Amniotic stem cell (primary cell): ENCODE measurements around the gene GBP4.
"Not testable (repeated sequence)": the region's sequence is repeated elsewhere in the genome, so short reads cannot be mapped to it uniquely, and the experiment has no call there.

Source experiments
- DNase-seq: peaks from one replicate; lab custom pipeline; 2025; lab: John Stamatoyannopoulos, UW

GBP4 gene, protein sequence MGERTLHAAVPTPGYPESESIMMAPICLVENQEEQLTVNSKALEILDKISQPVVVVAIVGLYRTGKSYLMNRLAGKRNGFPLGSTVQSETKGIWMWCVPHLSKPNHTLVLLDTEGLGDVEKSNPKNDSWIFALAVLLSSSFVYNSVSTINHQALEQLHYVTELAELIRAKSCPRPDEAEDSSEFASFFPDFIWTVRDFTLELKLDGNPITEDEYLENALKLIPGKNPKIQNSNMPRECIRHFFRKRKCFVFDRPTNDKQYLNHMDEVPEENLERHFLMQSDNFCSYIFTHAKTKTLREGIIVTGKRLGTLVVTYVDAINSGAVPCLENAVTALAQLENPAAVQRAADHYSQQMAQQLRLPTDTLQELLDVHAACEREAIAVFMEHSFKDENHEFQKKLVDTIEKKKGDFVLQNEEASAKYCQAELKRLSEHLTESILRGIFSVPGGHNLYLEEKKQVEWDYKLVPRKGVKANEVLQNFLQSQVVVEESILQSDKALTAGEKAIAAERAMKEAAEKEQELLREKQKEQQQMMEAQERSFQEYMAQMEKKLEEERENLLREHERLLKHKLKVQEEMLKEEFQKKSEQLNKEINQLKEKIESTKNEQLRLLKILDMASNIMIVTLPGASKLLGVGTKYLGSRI

DNA sequence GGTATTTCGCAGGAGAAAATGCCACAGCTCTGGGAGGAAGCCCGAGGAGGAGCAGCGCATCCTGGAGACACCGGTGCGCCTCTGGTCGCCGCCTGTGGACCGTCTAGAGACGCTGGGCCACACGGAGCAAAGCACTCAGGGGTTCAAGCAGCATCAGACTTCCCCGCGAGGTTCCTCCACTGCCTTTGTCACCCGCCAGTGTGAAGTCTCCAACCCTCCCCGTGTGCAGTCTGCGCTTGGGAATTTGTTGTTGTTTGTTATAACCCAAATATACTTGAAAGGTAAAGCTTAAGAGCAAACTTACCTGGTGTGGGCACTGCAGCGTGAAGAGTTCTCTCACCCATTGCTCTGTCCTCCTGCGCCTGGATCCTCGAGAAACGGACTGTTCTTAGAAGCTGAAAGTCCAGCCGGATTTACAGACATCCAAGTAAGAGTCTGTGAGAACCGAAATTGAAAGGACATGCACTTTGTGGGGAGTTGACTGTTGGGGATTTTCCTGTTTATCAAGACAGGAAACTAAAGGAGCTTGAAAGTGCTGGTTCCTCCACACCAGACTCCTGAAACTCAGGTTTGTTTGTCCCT is at the start of gene GBP4:
TSS of gene GBP4 (minus strand) at position 452 of the 582 bp plus-strand sequence. CDS start at position 344, 108 bp downstream.
- DNase-seq, result no peak

DNA sequence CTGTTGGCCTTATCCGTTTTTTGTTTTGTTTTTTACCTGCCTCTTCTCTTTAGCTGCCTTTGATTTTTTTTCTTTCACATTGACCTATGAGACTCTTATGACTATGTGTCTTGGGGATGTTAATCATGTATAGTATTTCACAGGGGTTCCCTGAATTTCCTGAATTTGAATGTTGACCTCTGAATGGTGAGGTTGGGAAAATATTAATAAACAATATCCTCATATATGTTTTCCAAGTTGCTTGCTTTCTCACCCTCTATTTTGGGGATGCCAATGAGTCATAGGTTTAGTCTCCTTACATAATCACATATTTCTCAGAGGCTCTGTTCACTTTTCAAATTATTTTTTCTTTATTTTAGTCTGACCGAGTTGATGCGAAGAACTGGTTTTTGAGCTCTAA is 44.3 kb upstream of the GBP4 start:
- DNase-seq, result no peak

DNA sequence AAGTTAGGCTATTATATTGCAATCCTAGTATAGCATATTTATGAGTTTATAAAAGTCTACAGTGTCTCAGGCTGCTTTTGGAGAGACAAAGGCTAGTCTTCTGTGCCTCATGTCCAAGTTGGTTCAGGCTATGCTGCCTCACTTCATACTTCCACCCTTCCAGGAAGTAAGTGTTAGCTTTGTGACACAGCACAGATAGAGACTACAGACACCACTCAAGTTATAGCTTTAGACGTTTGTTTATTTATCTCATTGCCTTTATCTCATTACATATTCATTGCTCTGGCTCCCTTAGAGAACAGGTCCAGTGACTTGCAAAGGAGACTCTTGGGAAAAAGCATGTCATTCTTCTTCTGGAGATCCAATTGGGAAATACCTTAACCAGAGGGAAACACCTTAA is 22.6 kb upstream of the GBP4 start:
- DNase-seq, result no peak

DNA sequence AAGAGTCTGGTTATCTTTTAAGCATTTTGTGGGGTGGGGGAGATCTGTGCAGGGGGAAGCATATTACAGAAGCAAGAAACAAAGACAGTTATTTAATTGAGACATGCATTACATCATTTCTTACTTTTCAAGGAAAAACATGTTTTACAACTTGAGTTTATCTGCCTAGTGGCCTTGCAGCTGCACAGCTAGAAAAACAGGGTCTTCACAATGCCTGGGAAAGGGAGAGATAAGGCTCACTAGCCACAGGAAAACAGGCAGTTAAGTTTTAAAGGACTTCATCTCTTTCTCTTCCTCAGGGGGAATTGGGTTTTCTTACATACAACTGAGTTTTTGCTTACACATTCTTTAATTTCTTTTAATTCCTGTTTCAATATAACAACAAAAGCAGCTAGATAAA is 21.1 kb upstream of the GBP4 start:
- DNase-seq, result not testable (repeated sequence)

DNA sequence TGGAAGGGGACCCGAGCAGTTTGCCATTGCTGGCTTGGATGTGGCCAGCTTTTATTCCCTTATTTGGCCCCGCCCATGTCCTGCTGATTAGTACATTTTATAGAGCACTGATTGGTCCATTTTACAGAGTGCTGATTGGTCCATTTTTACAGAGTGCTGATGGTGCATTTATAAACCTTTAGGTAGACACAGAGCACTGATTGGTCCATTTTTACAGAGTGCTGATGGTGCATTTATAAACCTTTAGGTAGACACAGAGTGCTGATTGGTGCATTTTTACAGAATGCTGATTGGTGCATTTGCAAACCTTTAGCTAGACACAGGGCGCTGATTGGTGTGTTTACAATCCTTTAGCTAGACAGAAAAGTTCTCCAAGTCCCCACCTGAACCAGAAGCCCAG is 20.2 kb upstream of the GBP4 start:
- DNase-seq, result not testable (repeated sequence)

DNA sequence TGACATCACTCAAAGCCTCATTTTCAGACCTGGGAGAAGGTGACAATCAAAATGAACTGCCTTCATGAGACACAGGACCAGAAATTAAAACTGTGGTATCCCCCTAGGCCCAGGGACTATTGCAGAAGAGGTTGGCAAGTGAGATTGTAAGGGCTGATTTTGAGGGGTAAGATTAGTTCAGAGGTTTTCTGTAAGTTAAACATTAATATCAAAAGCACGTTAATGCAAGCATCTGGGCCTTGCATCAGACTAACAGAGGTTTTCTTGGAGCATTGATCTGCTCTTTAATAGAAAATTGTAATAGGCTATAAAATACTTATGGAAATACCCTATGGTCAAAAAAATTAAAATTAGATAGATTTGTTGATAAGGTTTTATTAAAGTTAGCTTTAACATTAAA is 14.6 kb upstream of the GBP4 start:
- DNase-seq, result no peak

DNA sequence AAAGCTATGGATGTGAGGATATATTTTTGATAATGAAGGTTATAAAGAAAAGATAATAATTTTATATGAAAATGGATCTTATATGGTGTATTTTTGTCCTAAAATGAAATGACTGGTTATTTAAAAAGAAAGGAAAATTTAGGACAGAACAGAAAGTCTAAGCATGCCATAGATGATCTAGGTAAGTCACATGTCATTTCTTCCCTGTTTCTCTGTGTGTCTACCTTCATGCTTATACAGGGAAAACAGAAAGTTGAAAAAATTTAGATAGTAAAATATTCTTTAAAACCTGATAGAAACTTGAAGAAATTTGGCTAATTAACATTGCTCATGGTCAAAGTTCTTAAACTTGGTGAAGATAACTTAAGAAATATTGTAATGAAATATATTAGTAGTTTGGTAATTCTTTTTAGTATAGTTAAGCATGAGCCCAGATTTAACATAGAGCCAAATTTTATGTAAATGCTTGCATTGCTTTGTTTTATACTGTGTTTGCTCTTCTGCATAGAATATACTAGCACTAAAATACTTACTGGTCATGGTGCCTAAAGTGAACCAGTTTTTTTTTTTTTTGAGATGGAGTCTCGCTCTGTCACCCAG is 12.4 kb upstream of the GBP4 start:
- no peak for DNase-seq

DNA sequence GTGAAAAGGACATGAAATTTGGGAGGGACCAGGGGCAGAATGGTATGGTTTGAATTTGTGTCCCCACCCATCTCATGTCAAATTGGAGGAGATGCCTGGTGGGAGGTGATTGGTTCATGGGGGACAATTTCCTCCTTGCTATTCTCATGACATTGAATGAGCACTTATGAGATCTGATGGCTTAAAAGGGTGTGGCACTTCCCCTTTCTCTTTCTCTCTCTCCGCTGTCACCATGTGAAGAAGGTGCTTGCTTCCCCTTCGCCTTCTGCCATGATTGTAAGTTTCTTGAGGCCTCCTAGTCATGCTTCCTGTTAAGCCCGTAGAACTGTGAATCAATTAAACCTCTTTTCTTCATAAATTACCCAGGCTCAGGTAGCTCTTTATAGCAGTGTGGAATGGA is 7.6 kb upstream of the GBP4 start:
- DNase-seq, result no peak

DNA sequence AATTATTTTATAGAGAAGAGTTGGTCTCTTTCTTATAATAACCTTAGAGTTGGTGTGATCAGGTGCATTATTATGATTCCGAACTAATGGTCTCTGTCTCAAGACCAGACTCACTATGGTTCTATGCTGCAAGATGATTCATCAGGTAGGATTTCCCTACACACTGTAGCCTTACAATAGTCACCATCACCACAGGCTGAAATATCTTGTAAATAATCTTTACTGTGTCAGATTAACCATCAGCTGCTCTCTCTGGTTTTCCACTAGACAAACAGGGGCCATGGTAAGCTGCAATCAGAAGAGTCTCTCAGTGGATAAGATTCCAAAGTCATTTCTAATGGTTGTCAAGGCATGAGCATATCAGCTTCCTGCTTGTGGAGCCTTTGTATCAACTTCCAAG is 4.4 kb upstream of the GBP4 start:
- no peak for DNase-seq

DNA sequence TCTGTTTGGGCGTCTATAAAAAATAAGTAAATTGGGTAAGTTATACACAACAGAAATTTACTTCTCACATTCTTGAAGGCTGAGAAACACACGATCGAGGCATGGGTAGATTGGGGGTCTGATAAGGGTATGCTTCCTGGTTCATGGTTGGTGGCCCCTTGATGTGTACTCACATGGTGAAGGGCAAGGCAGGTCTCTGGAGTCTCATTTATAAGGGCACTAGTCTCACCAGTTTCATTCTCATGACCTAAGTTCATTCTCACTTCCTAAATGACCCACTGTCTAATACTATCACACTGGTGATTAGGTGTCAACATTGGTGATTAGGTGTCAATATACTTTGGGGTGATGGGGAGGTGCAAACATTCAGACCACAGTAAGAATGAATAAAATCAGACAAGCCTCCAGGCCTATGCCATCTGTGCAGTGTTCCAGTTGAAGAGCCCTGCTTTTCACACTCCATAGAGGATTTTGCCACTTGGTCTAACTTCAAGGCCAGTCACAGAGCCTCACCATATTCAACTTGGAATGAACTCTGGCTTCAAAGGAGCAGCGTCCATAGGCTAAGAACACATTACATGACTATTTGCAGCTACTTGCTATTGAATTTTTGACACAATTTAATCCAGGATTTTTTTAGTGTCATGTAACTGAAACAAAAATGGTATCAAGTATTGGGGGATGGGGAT is 2.5 kb upstream of the GBP4 start:
- no peak for DNase-seq

DNA sequence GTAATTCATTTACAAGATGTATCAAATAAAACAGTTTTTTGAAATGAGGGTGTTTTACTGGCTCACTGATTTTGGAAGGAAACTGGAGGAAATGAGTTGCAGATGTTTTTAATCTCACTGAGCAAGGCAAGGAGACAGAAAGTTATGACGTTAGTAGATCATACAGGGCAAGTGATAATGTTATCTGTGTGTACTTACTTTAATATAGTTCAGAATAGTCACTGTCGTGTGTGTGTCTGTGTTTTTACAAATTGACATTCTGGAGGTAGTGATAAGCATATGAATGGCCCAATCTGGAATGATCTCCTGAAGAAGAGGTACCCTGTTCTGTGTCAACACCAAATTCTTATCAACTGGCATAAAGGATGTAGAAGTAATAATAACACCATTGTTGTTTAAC is 1.9 kb upstream of the GBP4 start:
- no peak for DNase-seq

DNA sequence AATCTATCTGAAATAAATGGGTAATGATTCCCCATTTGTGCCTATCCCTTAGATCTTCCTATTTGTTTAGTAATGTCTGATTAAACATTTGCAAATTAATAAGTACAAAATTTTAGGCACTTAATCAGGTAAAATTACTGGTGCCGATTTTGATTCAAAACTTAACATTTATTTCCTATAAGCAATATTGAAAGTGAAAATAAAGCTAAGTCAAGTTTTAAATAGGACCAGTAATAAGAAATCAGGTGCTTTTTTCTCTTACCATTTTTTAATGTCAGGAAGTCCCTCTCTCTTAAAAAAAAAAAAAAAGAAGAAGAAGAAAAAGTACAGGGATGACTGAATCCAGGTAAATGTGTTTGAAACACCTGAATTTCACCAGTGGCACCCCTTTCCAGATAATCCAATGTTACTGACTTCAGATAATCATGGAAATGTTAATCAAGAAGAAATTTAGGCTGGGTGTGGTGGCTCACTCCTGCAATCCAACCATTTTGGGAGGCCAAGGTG is 836 bp upstream of the GBP4 start:
- DNase-seq, result no peak

DNA sequence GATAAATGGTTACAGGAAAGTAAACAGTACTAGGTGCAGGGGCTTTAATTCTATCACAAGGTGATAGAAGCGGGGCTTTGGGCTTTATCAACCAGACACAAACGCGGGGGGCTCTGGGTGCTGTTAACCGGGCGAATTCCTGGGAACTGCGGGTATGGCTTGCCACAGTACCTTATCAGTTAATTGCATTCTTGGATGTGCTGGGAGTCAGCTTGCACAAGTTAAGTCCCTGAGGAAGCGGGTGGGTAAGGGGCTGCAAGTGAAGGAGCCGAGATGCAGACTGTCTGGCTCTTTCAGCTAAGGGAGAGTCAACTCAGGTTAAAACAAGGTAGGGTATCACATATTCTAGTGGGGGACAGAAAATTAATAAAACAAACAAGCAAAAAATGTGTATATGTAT is 661 bp downstream of the GBP4 start:
- no peak for DNase-seq

DNA sequence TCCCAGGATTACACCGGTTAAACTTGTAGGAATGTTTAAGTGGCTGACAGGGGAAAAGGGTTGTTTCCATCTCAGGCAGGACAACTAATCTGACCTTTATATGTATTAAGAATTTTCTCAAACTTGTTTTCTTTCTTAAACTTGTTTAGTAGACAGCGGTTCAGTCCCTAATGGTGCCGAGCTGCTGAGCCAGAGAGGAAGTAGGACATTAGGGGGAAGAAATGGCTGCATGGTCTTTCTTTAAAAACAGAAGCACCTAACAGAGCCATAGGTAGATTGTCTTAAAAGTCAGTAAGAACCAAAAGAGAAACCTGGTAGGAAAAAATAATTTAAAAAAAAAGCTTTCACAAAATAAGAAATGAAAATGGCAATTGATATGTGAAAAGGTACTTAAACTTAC is 3.3 kb downstream of the GBP4 start:
- DNase-seq, result no peak

DNA sequence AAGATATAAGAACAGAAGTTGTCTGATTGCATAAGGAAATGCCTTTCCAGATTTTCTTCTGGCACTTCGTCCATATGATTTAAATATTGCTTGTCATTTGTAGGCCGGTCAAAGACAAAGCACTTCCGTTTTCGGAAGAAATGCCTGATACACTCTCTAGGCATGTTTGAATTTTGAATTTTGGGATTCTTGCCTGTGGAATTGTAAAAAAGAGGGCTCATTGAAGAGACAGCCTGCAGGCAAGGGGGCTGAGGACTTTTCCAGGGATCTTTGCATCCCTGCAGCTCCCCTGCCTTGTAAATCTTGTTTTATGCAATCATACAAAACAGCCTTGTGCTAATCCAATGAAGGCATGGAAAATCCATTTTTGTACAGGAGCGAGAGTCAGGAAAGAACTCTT is 7.4 kb downstream of the GBP4 start:
- no peak for DNase-seq

DNA sequence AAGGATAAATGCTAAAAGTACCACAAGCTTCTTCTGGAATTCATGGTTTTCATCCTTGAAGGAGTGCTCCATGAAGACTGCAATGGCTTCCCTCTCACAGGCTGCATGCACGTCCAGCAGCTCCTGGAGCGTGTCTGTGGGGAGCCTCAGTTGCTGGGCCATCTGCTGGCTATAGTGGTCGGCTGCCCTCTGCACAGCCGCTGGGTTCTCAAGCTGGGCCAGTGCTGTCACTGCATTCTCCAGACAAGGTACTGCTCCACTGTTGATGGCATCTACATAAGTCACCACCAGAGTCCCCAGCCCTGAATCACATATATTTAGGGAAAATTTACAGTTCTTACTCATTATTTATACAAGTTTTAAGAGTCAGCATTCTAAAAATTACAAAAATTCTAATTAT is 8.7 kb downstream of the GBP4 start:
- DNase-seq, result no peak

DNA sequence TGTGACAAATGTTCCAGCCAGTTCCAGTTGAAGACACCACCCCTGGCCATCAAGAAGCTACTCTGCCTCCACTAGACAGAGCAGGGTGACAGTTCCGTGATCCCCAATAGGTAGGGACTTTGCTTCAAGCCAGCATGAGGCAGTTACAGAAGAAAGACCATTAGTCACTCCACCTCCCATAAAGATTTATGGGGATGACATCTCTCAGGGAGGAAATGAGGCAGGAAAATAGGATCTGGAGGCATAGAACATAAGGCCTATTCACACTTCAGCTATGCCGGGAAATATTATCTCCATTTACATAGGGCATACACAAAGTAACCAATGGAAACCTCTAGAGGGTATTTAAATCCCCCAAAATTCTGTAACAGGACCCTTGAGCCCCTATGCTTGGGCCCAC is 19.4 kb downstream of the GBP4 start:
- DNase-seq, result no peak

DNA sequence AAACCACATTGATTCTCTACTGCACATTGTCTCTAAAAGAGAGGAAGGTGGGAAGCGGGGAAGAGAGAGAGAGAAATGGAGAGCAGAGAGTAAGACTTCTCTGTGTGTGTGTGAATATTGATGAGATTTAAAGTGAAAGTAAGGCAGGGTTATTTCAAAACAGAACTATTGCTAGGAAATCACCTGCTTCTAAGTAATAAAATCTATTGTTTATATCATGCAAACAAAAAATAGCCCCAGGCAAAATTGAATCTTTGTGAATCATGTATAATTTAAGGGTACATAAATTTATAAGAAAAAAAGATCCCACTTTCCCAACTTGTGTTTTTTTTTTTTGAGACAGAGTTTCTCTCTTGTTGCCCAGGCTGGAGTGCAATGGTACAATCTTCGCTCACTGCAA is 21.8 kb downstream of the GBP4 start:
- no peak for DNase-seq

DNA sequence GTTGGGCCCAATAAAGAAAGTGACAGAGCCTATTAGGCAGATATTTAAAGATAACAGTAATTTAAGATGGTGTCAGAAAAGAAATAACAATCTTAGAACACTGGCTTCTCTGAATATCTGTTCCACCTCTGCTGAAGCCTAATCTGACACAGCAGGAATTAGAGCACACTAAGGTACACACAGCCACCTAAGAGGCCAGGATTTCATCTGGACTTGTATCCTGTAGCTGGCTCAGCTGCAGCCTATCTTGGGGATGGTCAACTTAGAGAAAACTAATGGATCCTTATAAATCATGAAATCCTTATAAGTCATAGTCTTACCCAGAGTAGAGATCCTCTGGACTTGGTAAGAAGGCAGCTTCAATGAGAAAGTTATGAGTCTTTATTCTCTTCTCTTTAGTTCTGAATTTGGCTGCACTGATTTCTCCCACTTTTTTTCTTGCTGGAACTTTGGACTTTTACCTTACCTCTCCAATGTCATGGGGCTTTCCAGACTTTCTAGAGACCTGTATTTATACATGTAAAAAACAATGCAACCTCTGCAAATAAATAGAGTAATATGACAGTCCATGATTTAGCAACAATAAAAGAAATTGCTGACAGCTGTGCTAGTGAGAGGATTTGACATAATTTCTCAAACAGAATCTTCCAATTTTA is 23.0 kb downstream of the GBP4 start, which contains the start of gene GBP7:
TSS of gene GBP7 (minus strand) at position 403 of the 656 bp plus-strand sequence. CDS start 4,068 bp downstream, outside the sequence.
- no peak for DNase-seq

DNA sequence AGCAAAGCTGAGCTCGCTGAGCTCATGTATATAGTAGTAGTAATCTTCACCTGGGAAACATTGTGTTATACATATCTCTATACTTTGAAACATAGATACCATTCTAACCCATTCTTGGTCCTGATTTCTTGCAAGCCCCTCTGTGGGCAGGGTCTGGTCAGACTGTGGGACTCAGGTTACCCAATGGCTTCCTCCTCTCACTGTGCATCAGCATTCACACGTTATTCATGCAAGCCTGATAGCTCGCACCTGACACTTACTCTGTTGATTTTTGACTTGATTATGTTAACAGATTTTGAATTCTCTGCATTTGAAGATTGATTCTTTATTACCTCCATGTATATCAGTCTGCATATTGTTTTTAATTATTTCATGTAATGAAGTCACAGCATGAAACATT is 24.3 kb downstream of the GBP4 start:
- no peak for DNase-seq

DNA sequence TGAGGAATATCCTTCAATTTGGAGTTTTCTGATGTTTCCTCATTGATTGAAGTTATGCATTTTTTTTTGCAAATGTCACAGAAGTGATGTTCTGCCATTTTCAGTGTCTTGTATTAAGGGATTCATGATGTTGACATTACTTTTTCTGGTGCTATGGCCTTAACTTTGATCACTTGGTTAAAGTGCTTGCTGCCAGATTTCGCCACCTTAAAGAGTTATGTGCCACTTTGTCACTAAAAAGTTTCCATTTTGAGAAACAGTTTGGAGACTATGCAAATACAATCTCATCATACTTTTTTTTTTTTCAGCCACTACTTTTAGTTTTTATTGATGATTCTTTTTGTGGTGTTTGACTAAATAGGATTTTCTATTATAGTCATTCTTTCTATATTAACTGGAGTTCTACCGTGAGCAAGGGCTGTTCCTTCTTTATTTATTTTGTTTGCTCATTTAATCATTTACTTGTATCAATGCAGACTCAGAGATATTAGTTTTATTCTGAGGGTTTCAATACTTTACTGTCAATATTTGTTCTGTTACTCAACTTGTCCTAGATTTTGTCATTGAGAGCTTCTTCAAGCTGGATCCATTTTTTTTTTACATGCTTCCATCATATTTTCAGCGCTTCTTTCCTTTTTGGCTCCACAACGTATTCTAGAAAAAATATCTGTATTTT is 26.1 kb downstream of the GBP4 start:
- no peak for DNase-seq
